ENCODE measurements around the gene FSTL5. TPM values are rescaled to one million over a fixed set of nuclear protein-coding genes. Genes with fewer than 3 reads are reported as not detected.

The FSTL5 gene
- total and polyA plus RNA-seq, 2 of the 13 experiments (the other 11 are each of a cell fraction or from before 2014, with no cell fraction given), result 0.03 to 0.07 TPM

GRCh38 chr4:161987611-161988010 is 176.2 kb downstream of the FSTL5 start:
- no peaks in the 10 kb centered on the region for H3K9me3 ChIP-seq (ENCODE audit: low read length)
- POLR2A ChIA-PET, result no interaction called here
- no peaks in the 10 kb centered on the region for H3K79me2 ChIP-seq (ENCODE audit: insufficient read depth, low read length)
- no peak for DNase-seq (ENCODE audit: low spot score)
- H3K4me1 ChIP-seq (ENCODE audit: insufficient read depth, low read length), result no peaks in the 10 kb centered on the region
- no peak overlapping the region for H2AFZ ChIP-seq (ENCODE audit: low read length)
- no peak overlapping the region for H3K9ac ChIP-seq (ENCODE audit: insufficient read depth, low read depth, low read length)
- no peaks in the 10 kb centered on the region for H3K27me3 ChIP-seq (ENCODE audit: control insufficient read depth in 1 of 2, insufficient read depth in 2 of 2, low read length in 2 of 2)
- in situ Hi-C loops (cut with HindIII; ENCODE audit: extremely low pct_ligation_motif_present, low pct_unique_long_range_greater_than_20kb) (no loop called here), intact Hi-C loops (cut with micrococcal nuclease; ENCODE audit: unreplicated experiment) (no loop called here)
- H3K4me3 ChIP-seq (replicated peaks in 1 of 3; ENCODE audit: insufficient read depth in 1 of 3, low read depth in 2 of 3, low read length in 3 of 3), result no peak overlapping the region
- no peaks in the 10 kb centered on the region for H3K36me3 ChIP-seq (replicated peaks in 1 of 2; ENCODE audit: control insufficient read depth in 1 of 2, insufficient read depth in 2 of 2, low read length in 2 of 2)
- no peak overlapping the region for H3K4me2 ChIP-seq (ENCODE audit: low read depth, low read length)
- FAIRE-seq, result no peak
- no peak for ATAC-seq
- CTCF ChIA-PET (ENCODE audit: low intra/inter-chr PET ratio, low total read pairs), result no interaction called here
- no peak overlapping the region for H3K27ac ChIP-seq (ENCODE audit: extremely low read length, insufficient read depth, low read length)
- no TSS peak for BruUV-seq (replicated peaks)
- H4K20me1 ChIP-seq (ENCODE audit: insufficient read depth, low read length), result no peaks in the 10 kb centered on the region
- TF ChIP-seq ZNF550 (CRISPR knock-in tag; IDR thresholded peaks at IDR 0.05; ENCODE audit: borderline replicate concordance) (no peak), ZNF101 (CRISPR knock-in tag; IDR thresholded peaks at IDR 0.05; ENCODE audit: borderline replicate concordance, low read depth) (no peak), ZNF605 (CRISPR knock-in tag; IDR thresholded peaks at IDR 0.05) (no peak), KLF12 (CRISPR knock-in tag; IDR thresholded peaks at IDR 0.05; ENCODE audit: borderline replicate concordance) (no peak), IRF9 (CRISPR knock-in tag; IDR thresholded peaks at IDR 0.05; ENCODE audit: borderline replicate concordance) (no peak), ZBTB1 (CRISPR knock-in tag; IDR thresholded peaks at IDR 0.05; ENCODE audit: borderline replicate concordance) (no peak), DMTF1 (CRISPR knock-in tag; IDR thresholded peaks at IDR 0.05) (no peak), ISL2 (CRISPR knock-in tag; IDR thresholded peaks at IDR 0.05) (no peak), NPAS2 (CRISPR knock-in tag; IDR thresholded peaks at IDR 0.05; ENCODE audit: borderline replicate concordance) (no peak), ZNF616 (CRISPR knock-in tag; IDR thresholded peaks at IDR 0.05; ENCODE audit: low read depth) (no peak), MTA3 (CRISPR knock-in tag; IDR thresholded peaks at IDR 0.05) (no peak), SRF (IDR thresholded peaks at IDR 0.05; ENCODE audit: low read depth, low read length) (no peak), ZNF276 (CRISPR knock-in tag; IDR thresholded peaks at IDR 0.05; ENCODE audit: low read depth) (no peak)
- 0% methylated on average over 1 of the region's 1 CpG for WGBS (ENCODE audit: low lambda C conversion rate)
